GM18858 (cell line): ENCODE data around the gene OVAAL.

Experiments
- ATAC-seq: cut with Tn5 transposase; IDR thresholded peaks from one replicate; pipeline ENCODE4 v1.9.1; 2021; ENCODE audit not compliant: unreplicated experiment

OVAAL gene

DNA sequence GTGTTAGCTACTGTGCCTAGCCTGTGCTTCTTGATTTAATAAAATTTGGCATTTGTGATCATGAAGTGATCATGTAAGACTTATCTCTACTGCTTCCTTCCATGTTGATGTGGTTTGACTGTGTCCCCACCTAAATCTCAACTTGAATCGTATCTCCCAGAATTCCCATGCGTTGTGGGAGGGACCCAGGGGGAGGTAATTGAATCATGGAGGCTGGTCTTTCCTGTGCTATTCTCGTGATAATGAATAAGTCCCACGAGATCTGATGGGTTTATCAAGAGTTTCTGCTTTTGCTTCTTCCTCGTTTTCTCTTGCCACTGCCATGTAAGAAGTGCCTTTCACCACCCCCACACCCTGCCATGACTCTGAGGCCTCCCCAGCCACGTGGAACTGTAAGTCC lies at the start of gene OVAAL:
Gene OVAAL (plus strand): TSS at position 301 of the 400 bp plus-strand sequence.
- ATAC-seq: no peak

DNA sequence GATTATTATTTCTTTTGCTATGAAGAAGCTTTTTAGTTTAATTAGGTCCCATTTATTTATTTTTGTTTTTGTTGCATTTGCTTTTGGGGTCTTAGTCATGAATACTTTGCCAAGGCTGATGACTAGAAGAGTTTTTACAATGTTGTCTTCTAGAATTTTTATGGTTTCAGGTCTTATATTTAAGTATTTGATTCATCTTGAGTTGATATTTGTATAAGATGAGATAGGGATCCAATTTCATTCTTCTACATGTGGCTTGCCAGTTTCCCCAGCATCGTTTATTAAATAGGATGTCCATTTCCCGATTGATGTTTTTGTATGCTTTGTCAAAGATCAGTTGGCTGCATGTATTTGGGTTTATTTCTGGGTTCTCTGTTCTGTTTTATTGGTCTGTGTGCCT lies 47.9 kb upstream of the OVAAL start:
- ATAC-seq: no peak

DNA sequence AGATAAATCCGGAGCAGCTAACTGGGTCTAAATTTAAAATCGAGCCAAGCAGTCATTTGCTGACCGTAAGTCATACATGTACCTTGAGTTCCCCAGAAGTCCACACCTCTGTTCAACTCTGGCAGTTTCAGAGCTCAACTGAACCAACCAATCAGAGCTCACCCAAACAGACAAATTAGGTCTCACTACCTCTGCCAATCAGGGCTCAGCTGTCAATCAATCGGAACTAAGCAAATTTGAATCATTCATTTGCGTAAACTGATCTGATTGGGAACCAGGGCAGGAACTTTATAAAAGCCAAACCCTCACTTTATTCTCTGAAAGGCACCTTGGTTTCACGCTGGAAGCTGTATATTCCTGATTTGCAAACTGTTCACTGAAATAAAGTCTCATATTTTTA lies 45.2 kb upstream of the OVAAL start:
- ATAC-seq: no peak

DNA sequence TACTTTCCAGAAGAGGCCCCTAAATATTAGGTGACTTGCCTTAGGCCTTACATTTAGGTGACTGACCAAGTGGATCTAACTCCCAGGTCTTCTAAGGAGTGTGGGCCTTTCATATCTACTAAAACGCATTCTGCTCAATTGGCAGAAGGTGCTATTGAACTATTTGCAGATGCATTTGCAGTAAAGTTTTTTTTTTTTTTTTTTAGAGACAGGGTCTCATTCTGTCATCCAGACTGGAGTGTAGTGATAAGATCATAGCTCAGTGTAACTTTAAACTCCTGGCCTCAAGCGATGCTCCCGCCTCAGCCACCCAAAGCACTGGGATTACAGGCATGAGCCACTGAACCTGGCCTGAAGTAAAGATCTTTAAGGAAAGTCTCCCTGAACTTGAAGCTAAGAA lies 43.4 kb upstream of the OVAAL start:
- ATAC-seq: no peak

DNA sequence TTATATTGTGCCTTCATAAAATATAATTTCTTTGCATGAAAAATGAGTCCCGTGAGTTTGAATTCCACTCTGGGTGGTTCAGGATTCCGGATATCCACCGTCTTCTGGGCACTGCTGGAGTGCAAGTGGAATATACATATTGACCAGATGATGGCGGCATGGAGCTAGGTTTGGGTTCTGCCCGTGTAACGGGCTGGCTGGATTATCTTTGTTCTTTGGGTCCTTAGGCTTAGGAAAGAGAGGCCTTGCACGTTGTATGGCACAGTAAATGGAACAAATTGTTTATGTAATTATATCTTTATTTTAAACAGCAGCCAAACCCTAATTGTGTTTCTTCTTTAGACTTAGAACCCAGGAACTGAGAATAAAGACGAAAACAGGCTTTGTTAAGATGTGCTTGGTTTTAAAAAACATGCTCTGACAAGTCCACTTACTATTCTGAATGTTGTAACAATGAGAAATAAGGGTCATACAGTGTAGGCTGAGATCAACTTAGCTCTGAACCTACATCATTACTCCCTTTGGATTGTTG lies 42.8 kb upstream of the OVAAL start:
- ATAC-seq: peak; percentile 91

DNA sequence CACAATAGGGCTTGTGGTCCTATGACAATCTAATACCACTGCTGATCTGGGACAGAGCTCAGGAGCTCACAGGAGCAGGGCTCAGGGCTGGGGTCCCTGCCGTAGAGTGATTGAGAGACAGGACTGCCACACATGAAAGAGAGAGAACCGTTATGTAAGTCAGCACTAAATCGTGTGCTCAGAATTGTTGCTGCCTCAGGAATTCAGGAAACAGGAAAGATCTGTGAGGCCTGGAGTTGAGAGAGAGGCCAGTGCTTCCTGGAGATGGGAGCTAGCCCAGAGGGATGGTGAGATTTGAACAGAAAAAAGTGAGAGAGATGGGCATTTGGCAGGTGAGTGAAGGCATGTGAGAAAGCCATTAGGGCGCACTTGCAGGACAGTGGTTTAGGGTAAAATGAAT lies 38.9 kb upstream of the OVAAL start:
- no peak for ATAC-seq

DNA sequence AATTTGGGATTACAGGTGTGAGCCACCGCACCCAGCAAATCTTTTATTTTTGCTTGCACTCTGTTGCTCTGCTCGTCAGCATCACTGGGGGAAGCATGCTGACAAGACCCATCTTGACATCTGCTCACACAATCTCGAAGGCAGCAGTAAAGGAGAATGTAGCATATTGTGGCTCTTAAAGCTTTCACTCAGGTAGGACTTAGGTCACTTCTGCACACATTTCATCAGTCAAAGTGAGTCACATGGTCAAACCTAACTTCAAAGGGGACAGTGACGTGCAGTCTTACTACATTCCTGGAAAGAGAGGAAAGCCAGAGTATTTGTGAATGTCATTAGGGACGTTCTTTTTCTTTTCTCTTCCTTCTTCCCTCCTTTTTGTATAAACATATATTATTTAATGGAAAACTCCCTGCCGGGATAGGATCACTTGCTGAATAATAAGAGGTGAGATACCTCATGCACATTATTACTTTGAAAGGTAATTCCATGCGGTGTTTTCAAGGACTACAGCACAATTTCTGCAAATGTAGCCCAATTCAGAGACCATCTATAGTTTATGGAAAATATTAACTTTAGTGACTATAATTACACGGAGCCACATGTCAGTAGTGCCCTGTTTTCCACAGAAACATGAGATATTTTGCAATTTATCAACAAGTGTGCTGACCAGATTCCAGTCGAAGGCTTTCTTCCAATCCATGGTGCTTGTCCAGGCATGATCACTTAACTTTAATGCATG lies 37.1 kb upstream of the OVAAL start:
- ATAC-seq: no peak

DNA sequence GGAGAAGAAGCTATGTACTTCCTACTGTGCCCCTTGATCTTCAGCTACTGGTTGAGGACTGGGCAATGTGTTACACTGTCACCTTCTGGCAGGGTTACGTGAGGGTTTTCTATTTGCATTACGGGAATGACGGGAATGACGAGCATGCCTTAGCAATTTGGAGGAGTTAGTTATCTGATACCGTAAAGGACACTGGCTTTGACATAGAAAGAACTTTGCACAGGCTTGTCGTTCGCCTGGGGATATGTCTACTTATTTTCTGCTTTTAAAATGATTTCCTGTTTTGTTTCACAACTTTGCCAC lies 36.6 kb upstream of the OVAAL start:
- ATAC-seq: no peak

DNA sequence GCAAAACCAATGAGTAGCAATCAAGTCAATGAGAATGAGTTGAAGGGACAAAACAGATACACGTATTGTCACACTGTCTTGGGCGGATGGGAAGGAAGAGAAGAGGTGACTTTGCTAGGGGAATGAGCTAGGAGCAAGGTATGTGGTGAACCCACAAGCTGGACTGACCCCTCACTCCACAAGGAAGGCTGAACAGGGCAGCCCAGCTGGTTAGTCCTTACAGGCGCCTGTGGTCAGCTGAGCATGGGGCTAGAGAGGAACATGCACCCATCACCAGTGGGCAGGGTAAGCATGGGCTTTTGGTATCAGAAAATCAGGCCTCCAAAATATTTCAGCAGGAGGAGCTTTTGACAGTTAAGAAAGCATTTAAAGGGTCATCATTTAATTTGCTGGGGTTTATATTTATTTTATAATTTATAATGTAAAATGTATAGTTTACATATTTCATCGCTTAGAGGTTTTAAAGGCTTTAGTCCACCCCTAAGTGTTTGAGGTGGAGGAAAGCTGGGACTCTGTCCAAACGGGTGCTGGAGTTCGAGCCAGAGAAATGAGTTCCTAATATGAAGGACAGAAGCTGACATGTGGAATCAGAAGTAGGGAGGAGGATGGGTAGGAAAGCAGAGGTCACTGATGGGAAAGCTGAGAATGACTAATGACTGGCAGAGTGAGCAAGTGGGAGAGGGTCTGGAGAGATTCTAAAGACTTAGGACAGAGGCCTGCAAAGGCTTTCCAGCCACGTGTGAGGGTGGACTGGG lies 34.4 kb upstream of the OVAAL start:
- no peak for ATAC-seq

DNA sequence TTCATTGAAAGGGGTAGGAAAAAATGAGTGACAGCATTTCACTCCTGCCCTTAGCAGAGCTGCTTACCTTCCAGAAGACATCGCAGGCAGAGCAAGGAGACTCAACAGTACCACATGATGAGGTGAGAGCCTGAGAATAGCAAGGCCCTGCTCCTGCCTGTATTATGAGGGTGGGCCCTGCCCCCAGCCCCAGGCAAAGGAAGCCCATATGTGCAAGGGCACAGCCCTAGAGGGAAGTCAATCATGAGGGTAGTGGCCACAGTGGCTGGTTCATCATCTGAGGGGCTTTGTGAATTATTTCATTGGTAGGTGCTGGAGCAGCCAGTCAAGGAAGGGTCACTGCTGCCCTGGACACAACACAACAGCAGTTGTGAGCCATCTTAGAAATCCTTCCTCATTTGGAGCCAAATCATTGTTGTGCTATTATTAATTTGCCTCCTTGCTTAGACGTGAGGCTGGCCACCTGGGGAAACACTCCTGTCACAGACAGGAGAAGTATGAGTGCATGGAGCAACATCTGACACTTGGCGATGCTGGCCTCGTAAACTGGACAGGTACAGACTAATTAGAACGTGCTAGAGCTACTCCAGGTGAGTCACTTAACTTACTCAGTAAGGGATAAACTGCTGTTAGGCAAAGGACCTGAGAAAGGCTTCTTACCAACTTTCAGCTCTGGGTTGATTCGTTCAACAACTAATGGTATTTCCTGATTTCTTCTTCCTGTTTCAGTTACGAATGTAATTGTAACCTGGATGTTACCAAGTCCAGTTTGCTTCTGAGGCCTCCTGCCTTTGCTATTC lies 33.6 kb upstream of the OVAAL start:
- no peak for ATAC-seq

DNA sequence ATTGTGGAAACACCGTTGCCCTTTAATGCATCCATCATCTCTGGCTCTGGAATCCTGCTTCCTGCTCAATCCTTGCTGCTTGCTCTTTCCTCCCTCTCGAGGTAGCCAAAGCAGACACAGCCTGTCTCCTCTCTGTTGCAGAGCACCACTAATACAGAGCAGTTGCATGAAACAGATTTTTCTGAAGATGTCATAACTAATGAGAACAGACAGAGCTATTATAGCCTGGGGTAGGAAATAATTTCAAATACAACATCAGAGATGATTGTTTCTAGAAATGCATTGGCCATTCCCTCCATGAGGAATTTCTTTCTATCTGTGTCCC lies 33.1 kb upstream of the OVAAL start:
- no peak for ATAC-seq

DNA sequence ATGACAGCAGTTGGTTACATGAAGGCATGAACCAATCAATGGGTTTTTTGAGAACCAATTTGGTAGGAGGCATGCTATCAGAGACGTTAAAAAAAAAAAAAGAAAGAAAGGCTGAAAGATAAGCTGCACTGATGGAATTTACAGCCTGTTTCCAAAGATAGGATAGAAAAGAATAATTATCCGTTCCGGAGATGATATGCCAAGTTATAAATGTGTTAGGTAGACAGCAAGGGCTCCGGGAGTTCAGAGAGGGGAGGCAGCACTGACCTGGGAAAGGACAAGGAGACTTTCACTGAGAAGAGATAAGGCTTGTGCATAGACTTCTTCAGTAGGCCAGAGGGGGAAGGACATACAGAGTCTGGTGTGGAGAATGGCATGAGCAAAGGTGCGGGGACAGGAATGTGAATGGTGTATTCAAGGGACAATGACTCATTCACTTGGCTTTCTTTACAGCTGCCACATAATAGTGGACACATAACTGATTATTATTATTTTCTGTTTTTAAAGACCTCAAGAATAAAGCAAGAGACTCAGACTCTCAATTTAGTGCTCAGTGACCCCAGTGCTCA lies 31.6 kb upstream of the OVAAL start:
- ATAC-seq: no peak

DNA sequence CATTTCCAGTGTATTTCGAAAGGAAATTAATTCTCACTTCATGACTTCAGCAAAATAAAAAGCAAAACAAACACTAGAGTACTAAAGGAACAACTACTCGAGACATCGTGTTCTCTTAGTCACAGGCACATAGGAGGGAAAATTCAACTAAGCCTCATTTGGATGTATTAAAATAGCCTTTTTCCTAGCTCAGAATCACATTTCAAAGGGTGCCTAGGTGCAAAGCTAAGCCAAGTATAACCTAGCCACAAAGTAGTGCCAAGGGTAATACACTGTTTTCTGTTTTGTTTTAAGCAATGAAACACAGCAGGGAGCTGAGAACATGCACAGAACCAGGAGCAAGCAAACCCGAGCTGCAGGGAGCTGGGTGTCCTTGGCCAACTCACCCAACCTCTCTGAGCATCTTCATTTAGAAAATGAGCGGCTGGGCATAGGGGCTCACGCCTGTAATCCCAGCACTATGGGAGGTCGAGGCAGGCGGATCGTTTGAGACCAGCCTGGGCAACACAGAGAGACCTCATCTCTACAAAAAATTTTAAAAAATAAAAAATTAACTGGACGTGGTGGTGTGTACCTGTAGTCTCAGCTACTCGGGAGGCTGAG lies 29.8 kb upstream of the OVAAL start:
- ATAC-seq: no peak

DNA sequence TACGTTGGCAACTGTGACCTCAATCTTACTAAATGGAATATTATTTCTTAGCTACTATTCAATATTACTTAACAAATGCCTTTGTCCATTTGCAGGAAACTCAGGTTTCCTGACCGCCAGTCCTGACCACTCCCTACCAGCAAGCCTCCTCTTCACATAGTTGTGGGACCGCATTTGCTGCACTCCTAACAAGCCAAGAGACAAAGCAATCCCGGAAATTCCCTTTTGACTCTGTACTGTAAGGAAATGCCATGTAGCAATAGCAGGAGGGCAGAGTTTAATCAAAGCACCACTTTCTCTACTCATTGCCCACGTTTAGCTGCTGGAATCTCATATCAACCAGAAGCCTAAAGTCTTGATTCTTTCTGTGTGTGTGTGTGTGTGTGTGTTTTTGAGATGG lies 28.3 kb upstream of the OVAAL start:
- no peak for ATAC-seq

DNA sequence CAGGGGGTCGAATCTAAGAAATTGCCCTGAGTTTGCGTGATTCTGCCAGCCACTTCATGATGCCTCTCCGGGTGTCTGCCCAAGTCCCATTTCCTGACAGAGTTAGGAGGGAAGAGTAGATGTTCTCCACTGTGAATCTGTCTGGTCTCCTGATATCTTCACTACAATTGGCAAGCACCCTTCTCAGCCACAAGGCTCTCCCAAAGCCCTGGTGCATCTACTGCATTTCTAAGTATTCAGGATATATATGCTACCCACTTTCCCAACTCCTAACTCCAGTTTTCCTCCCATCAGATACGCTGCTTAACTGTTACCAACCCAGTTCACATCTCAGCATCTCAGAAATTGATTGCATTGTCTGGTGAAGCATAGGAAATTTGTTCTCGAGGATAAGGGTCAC lies 25.9 kb upstream of the OVAAL start:
- no peak for ATAC-seq

DNA sequence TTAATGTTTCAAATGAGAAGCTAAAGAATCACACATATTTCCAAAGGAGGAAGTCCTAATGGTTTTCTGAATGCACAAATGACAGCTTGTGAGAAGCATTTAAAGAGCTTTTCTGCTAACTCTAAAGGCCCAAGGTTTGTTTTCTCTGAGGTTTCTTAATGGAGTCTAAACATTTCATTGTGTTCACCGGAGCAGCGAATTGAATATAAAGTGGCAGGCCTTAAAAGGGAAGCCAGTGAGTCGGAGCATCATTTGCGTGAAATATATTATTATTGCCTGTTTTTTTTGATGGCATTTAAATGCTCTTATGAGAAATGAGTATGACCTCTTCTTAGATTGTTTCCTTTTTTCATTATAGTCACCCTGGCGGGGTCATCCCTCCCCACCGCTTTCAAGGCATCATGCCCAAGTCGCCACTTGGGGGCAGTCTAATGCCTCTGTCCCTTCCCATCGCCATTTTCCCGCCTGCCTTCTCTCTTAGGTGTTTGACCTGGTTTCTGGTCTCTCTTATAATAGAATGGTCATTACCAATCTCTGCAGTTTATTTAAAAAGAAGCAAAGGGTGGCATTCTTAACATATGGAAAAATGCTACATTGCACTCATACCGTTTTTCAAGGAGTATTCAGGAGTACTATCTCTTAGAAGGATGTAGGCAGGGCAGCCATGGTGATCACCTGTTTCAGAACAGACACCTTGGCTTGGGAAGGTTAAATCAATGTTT lies 25.3 kb upstream of the OVAAL start:
- no peak for ATAC-seq

DNA sequence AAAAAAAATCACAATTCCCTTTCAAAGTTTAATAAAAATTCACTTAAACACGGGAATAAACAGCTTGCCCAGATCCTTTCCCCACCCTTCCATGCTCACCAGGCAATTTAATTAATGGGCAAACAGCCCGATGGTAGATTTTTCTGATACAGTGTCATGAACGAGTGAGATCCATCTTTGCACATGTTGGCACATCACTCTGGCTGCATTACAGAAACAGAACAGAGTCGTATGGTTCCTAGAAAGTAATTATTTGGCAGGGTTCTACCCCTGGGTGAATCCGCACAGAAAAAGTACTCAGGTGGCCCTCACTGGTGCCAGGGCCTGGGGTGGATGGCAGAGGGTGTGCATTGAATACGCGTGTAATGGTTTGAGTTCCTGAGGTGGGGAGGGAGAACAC lies 24.6 kb upstream of the OVAAL start:
- ATAC-seq: no peak

DNA sequence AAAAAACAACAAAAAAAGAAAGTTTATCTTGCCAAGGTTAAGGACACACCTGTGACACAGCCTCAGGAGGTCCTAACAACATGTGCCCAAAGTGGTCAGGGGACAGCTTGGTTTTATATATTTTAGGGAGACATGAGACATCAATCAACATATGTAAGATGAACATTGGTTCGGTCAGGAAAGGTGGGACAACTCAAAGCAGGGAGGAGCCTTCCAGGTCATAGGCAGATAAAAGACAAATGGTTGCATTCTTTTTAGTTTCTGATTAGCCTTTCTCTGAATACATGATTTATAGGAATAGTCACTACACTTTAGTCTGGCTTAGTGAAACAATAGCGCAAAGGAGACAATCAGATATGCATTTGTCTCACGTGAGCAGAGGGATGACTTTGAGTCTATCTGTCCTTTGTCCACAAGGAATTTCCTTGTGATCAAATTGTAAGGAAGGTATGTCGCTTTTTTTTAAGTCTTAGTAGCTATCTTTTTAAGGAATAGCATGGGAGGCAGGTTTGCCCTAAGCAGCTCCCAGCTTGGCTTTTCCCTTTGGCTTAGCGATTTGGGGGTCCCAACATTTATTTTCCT lies 23.3 kb upstream of the OVAAL start:
- ATAC-seq: no peak

DNA sequence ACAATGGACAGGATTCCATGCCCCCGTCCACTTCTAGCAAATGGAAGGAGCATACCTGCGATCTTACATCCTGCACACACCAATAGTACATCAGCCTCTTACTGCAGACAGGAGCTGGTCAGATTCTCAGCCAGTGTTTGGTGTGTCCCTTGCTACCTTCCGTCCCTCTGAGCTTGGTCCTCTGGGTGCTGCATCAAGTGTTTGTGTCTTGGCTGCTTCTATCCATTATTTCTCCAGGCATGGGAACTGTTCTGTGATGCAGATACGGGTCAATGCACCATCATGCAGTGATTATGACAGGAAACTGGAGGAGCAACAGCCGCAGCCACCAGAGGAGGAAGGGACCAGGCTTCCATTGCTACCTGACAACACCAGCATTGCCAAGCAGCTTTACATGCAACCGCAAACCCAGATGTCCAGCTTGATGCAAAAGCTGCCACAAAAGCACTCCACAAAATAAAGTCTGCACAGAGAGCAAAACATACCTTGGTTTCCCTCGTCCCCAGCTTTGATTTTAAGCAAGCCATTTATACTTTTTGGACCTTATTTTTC lies 21.9 kb upstream of the OVAAL start:
- ATAC-seq: no peak

DNA sequence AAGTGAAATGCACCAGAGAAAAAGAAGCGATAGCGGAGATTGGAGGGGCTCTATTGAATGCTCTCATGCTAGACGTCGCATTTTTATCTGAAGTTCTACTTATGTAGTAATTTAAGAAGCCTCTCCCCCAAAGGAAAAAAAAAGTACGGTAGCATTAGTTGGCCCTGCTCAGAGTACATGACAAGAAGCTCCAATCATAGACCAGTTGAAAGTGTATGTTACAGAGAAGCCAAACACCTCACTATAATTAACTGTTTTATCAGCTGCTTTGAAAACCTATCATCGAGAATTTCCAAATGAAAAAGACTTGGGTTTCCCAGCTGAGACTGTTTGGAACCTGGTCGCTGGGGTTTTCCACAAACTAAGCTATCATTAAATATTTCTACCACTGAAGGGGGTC lies 19.6 kb upstream of the OVAAL start:
- no peak for ATAC-seq
